Activated T-helper 2 cell treated with anti-CD3 and anti-CD28 coated beads, Interferon-gamma antibody, Interleukin-2, Interleukin-4, amounts not matched to agents 10 μg/mL and 5 μg/mL and 100 μg/mL, durations not matched to agents 14 hours and 24 hours and 36 hours (primary cell): ENCODE data around the gene USP17L21. TPM values are rescaled to one million over a fixed set of nuclear protein-coding genes. Genes with fewer than 3 reads are reported as not detected.
"Not testable (repeated sequence)": the region's sequence is repeated elsewhere in the genome, so short reads cannot be mapped to it uniquely, and the experiment has no call there.

Experiments
- DNase-seq: peaks from one replicate; pipeline ENCODE4 v3.0.0; 2021; ENCODE audit warnings: low spot score
- H3K27ac Mint-ChIP-seq: one replicate; pipeline ENCODE4 v1.8.0; 2021; ENCODE audit warnings: mixed read lengths
- H3K27me3 Mint-ChIP-seq: one replicate; pipeline ENCODE4 v1.8.0; 2021; ENCODE audit warnings: low read depth, mixed read lengths
- H3K36me3 Mint-ChIP-seq: one replicate; pipeline ENCODE4 v1.8.0; 2021; ENCODE audit warnings: low read depth, mixed read lengths
- H3K4me1 Mint-ChIP-seq: one replicate; pipeline ENCODE4 v1.8.0; 2021; ENCODE audit warnings: low read depth, mixed read lengths
- H3K4me3 Mint-ChIP-seq: one replicate; pipeline ENCODE4 v1.8.0; 2021; ENCODE audit warnings: low read depth, mild to moderate bottlenecking, moderate library complexity, mixed read lengths
- H3K9me3 Mint-ChIP-seq: one replicate; pipeline ENCODE4 v1.8.0; 2021; ENCODE audit warnings: mixed read lengths
- intact Hi-C: fragments of 100-400 bp; cut with micrococcal nuclease; formaldehyde crosslinking; loops from one replicate; pipeline ENCODE4 v1.15.1; 2023
- total RNA-seq: library from RNA; stranded (reverse); gene quantifications from 2 replicates; pipeline ENCODE4 v1.2.3, GENCODE V29; 2022

The USP17L21 gene
- total RNA-seq, 1 donor from 2014 or later: not detected

- H3K27me3 Mint-ChIP-seq, intact Hi-C loops, H3K36me3 Mint-ChIP-seq, H3K4me1 Mint-ChIP-seq, H3K4me3 Mint-ChIP-seq, H3K27ac Mint-ChIP-seq, DNase-seq, H3K9me3 Mint-ChIP-seq: not testable (repeated sequence)
Observed at GRCh38 chr4:9267319-9267718, 4.6 kb downstream of the USP17L21 start, which contains the start of gene USP17L22. USP17L22 (plus strand) TSS chr4:9267619; CDS start chr4:9267619, 0 bp downstream.

- H3K9me3 Mint-ChIP-seq, H3K27ac Mint-ChIP-seq, H3K27me3 Mint-ChIP-seq, DNase-seq, H3K36me3 Mint-ChIP-seq, intact Hi-C loops, H3K4me1 Mint-ChIP-seq, H3K4me3 Mint-ChIP-seq: not testable (repeated sequence)
Observed at GRCh38 chr4:9271719-9272118, 9.0 kb downstream of the USP17L21 start.

Other genes with a start within 250 kb of the USP17L21 start
- not detected in 2 replicates for gene FAM90A26, start 92.5 kb upstream of the USP17L21 start, total RNA-seq
- not detected in 2 replicates for gene USP17L10, start 52.2 kb upstream of the USP17L21 start, total RNA-seq
- 0.25 TPM in 1 of 2 replicates, not detected in the other for gene USP17L11, start 47.5 kb upstream of the USP17L21 start, total RNA-seq
- gene USP17L12, start 42.7 kb upstream of the USP17L21 start, total RNA-seq: not detected in 2 replicates
- not detected in 2 replicates for gene USP17L13, start 38.0 kb upstream of the USP17L21 start, total RNA-seq
- gene USP17L15, start 28.5 kb upstream of the USP17L21 start, total RNA-seq: not detected in 2 replicates
- gene USP17L17, start 19.0 kb upstream of the USP17L21 start, total RNA-seq: not detected in 2 replicates
- gene USP17L18, start 14.2 kb upstream of the USP17L21 start, total RNA-seq: not detected in 2 replicates
- gene USP17L19, start 9.5 kb upstream of the USP17L21 start, total RNA-seq: not detected in 2 replicates
- not detected in 2 replicates for gene USP17L20, start 4.7 kb upstream of the USP17L21 start, total RNA-seq
- gene USP17L22, start 4.7 kb downstream of the USP17L21 start, total RNA-seq: not detected in 2 replicates
- gene USP17L24, start 62.3 kb downstream of the USP17L21 start, total RNA-seq: not detected in 2 replicates
- not detected in 2 replicates for gene USP17L25, start 67.0 kb downstream of the USP17L21 start, total RNA-seq
- not detected in 2 replicates for gene USP17L26, start 71.8 kb downstream of the USP17L21 start, total RNA-seq
- not detected in 2 replicates for gene USP17L5, start 76.5 kb downstream of the USP17L21 start, total RNA-seq
- not detected in 2 replicates for gene USP17L27, start 81.3 kb downstream of the USP17L21 start, total RNA-seq
- gene USP17L28, start 86.0 kb downstream of the USP17L21 start, total RNA-seq: not detected in 2 replicates
- not detected in 2 replicates for gene USP17L29, start 90.8 kb downstream of the USP17L21 start, total RNA-seq
- gene USP17L30, start 100.3 kb downstream of the USP17L21 start, total RNA-seq: not detected in 2 replicates
- not detected in 2 replicates for gene DEFB131A, start 181.5 kb downstream of the USP17L21 start, total RNA-seq